ENCODE measurements around the gene SLC6A15.

Gene SLC6A15

DNA sequence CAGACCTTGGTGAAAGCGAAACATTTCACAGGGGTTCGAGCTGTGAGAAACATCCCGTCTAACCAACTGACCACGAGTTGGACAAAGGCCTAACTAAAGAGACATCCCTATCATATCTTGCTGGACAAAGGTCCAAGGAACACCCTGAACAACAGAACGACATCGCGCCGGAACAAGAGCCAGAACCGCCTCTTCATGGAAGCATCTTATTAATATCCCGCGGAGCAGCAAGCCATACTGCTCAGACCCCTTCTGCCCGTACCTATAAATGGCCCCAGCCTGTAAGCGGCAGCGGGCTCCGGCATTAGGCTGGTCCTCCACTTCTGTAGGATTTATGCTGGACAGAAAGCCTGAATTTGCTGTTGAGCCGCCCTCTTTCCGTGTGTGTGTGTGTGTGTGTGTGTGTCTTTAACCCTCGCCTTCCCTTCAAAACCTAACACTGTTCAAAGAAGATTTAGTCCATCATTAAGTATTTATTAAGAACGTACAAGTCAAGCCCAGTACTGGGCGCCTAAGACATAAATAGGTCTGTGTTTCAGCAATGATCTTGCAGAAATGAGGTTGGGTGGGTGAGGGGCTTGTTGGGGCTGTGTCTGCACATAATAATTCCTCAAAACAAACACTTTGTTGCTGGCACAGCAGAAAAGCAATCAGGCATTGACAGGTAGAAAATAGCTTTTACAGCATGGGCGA, 1.9 kb downstream of the SLC6A15 start:
- DNase-seq (ENCODE audit: low read depth, low spot score) = peak; percentile 2
- Histone ChIP-seq H3K9ac (ENCODE audit: insufficient read length, low read depth) (peak overlapping the region; percentile 24), H3K9me3 (ENCODE audit: insufficient read depth, low read length) (no peaks in the 10 kb centered on the region), H3K4me3 (ENCODE audit: insufficient read length, low read depth) (peak overlapping the region; percentile 71), H3K36me3 (ENCODE audit: insufficient read depth, insufficient read length, low read length) (no peaks in the 10 kb centered on the region), H3K4me1 (ENCODE audit: insufficient read depth, insufficient read length) (peaks cover 4% of the 10 kb centered on the region), H3K27me3 (ENCODE audit: insufficient read depth, insufficient read length) (no peaks in the 10 kb centered on the region)
- TF ChIP-seq YY1 (IDR thresholded peaks at IDR 0.05; ENCODE audit: insufficient read depth, insufficient read length) = no peak
- no peak for TF ChIP-seq ZNF274 (IDR thresholded peaks at IDR 0.05; ENCODE audit: low read depth, low read length)
- no peak for TF ChIP-seq SUZ12 (IDR thresholded peaks at IDR 0.05; ENCODE audit: extremely low read depth, insufficient read depth, insufficient read length)

DNA sequence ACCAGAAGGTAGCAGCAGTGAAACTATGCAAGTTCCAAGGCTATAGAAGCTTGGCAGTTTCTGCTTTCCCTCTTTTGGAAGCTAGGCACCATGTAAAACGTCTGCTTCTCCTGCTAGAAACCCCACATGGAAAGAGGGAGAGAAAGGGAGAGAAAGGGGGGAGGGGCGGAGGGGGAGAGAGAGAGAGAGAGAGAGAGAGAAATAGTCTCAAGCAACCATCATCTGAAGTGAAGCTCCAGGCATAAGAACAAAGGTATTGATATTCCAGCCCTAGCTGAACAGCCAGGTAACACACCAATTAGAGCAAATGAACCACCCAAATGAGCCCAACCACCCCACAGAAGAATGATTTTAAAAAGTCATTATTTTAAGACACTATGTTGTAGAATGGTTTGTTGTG, 8.5 kb downstream of the SLC6A15 start:
- H3K36me3 ChIP-seq (ENCODE audit: insufficient read depth, insufficient read length, low read length) = no peaks in the 10 kb centered on the region
- H3K9me3 ChIP-seq (ENCODE audit: insufficient read depth, low read length) = no peaks in the 10 kb centered on the region
- H3K4me1 ChIP-seq (ENCODE audit: insufficient read depth, insufficient read length) = no peaks in the 10 kb centered on the region
- TF ChIP-seq SUZ12 (IDR thresholded peaks at IDR 0.05; ENCODE audit: extremely low read depth, insufficient read depth, insufficient read length) (no peak), ZNF274 (IDR thresholded peaks at IDR 0.05; ENCODE audit: low read depth, low read length) (no peak), YY1 (IDR thresholded peaks at IDR 0.05; ENCODE audit: insufficient read depth, insufficient read length) (no peak)
- H3K9ac ChIP-seq (ENCODE audit: insufficient read length, low read depth) = no peak overlapping the region
- no peak for DNase-seq (ENCODE audit: low read depth, low spot score)
- H3K27me3 ChIP-seq (ENCODE audit: insufficient read depth, insufficient read length) = no peaks in the 10 kb centered on the region
- H3K4me3 ChIP-seq (ENCODE audit: insufficient read length, low read depth) = no peak overlapping the region

DNA sequence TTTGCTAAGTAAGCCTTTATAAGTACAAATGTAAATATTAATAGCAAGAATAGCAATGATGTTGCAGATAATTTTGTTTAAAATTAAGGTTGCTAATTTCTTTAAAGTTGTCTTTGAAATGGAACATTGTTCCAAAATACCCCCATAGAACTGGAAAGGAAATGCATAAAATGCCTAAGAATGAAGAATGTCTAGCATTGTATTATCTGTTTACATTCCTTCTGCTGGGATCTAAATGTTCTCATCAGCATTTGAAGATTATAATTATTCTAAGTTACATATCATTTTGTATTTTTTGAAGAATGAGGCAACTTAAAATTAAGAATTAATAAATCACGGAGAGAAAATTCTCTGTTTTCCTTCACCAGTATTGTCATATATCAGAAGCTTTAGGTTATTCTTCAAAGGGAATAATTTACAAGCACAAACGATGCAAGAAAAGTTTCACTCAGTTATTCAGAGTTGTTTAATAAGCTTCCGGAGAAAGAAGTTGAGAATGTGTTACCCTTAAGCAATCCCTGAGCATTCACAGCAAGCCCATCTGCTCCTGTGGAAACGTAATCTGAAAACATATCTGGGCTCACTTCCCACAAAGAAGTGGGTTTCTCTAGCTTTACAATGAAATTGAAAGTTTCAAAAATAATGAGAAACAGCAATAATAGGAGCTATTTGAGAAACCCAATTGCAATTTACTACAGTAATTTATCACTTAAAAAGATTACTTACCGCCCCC, 21.3 kb downstream of the SLC6A15 start:
- no peak overlapping the region for H3K9ac ChIP-seq (ENCODE audit: insufficient read length, low read depth)
- DNase-seq (ENCODE audit: low read depth, low spot score) = no peak
- H3K27me3 ChIP-seq (ENCODE audit: insufficient read depth, insufficient read length) = no peaks in the 10 kb centered on the region
- H3K4me1 ChIP-seq (ENCODE audit: insufficient read depth, insufficient read length) = no peaks in the 10 kb centered on the region
- no peak for TF ChIP-seq ZNF274 (IDR thresholded peaks at IDR 0.05; ENCODE audit: low read depth, low read length)
- TF ChIP-seq SUZ12 (IDR thresholded peaks at IDR 0.05; ENCODE audit: extremely low read depth, insufficient read depth, insufficient read length) = no peak
- no peak for TF ChIP-seq YY1 (IDR thresholded peaks at IDR 0.05; ENCODE audit: insufficient read depth, insufficient read length)
- no peak overlapping the region for H3K4me3 ChIP-seq (ENCODE audit: insufficient read length, low read depth)
- H3K9me3 ChIP-seq (ENCODE audit: insufficient read depth, low read length) = no peaks in the 10 kb centered on the region
- H3K36me3 ChIP-seq (ENCODE audit: insufficient read depth, insufficient read length, low read length) = no peaks in the 10 kb centered on the region

DNA sequence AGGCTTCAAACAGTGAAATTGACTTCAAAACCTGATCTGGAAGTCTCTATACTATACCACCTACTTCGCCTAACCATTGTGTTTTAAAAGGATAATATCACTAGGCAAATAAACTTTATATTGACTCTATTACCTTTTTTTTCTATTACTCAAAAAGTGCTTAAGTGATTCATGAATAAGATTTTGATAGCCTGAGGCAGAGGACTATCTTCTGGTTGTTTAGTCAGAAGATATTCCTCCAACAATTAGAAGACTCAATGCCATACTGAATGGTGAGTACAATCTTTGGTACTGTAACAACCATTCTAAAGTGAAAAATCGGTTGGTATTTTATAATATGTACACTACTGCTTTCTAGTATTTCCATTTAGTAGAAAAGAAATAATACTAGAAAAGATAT, 22.8 kb downstream of the SLC6A15 start:
- Histone ChIP-seq H3K36me3 (ENCODE audit: insufficient read depth, insufficient read length, low read length) (no peaks in the 10 kb centered on the region), H3K9me3 (ENCODE audit: insufficient read depth, low read length) (no peaks in the 10 kb centered on the region), H3K9ac (ENCODE audit: insufficient read length, low read depth) (no peak overlapping the region), H3K4me3 (ENCODE audit: insufficient read length, low read depth) (no peak overlapping the region), H3K27me3 (ENCODE audit: insufficient read depth, insufficient read length) (no peaks in the 10 kb centered on the region), H3K4me1 (ENCODE audit: insufficient read depth, insufficient read length) (no peaks in the 10 kb centered on the region)
- no peak for DNase-seq (ENCODE audit: low read depth, low spot score)
- TF ChIP-seq ZNF274 (IDR thresholded peaks at IDR 0.05; ENCODE audit: low read depth, low read length) (no peak), YY1 (IDR thresholded peaks at IDR 0.05; ENCODE audit: insufficient read depth, insufficient read length) (no peak), SUZ12 (IDR thresholded peaks at IDR 0.05; ENCODE audit: extremely low read depth, insufficient read depth, insufficient read length) (no peak)

DNA sequence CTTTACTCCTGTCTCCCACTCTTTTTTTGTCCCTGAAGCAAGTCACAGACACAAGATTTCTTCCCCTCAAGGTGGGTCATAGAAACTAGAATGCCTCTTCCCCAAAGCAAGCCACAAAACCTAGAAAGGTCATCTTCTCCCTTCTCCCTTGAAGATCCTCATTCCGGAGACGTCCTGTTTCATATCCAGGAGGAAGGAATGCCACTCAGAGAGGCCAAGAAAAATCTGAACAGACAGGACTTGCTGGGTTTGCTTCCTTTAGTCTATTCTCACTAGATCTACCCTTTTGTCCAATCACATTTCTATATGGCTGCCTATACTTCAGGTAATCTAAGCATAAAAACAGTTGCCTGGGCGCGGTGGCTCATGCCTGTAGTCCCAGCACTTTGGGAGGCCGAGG, 23.7 kb downstream of the SLC6A15 start:
- no peaks in the 10 kb centered on the region for H3K9me3 ChIP-seq (ENCODE audit: insufficient read depth, low read length)
- no peak overlapping the region for H3K4me3 ChIP-seq (ENCODE audit: insufficient read length, low read depth)
- TF ChIP-seq YY1 (IDR thresholded peaks at IDR 0.05; ENCODE audit: insufficient read depth, insufficient read length) (no peak), SUZ12 (IDR thresholded peaks at IDR 0.05; ENCODE audit: extremely low read depth, insufficient read depth, insufficient read length) (no peak), ZNF274 (IDR thresholded peaks at IDR 0.05; ENCODE audit: low read depth, low read length) (no peak)
- DNase-seq (ENCODE audit: low read depth, low spot score) = no peak
- H3K36me3 ChIP-seq (ENCODE audit: insufficient read depth, insufficient read length, low read length) = no peaks in the 10 kb centered on the region
- no peaks in the 10 kb centered on the region for H3K4me1 ChIP-seq (ENCODE audit: insufficient read depth, insufficient read length)
- no peak overlapping the region for H3K9ac ChIP-seq (ENCODE audit: insufficient read length, low read depth)
- no peaks in the 10 kb centered on the region for H3K27me3 ChIP-seq (ENCODE audit: insufficient read depth, insufficient read length)

DNA sequence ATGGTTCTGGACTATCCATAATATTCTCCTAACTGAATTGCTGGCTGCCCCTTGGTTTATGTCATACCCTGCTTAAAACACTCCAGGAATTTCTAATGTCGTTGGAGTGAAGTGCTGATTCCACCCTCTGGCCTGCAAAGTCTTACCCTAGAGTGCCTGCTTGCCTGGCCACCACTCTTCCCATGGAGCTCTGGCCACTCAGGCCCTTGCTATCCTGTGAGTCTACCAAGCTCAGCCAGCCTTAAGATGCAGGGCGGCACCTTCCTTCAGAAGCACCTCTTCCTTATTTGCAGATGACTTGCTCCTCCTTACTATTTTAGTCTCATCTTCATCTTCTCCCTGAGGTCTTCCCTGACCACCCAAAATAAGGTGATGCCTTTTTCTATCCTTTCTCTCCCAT, 35.3 kb downstream of the SLC6A15 start:
- Histone ChIP-seq H3K9ac (ENCODE audit: insufficient read length, low read depth) (no peak overlapping the region), H3K9me3 (ENCODE audit: insufficient read depth, low read length) (no peaks in the 10 kb centered on the region), H3K27me3 (ENCODE audit: insufficient read depth, insufficient read length) (no peaks in the 10 kb centered on the region), H3K4me1 (ENCODE audit: insufficient read depth, insufficient read length) (no peaks in the 10 kb centered on the region), H3K4me3 (ENCODE audit: insufficient read length, low read depth) (no peak overlapping the region), H3K36me3 (ENCODE audit: insufficient read depth, insufficient read length, low read length) (no peaks in the 10 kb centered on the region)
- TF ChIP-seq ZNF274 (IDR thresholded peaks at IDR 0.05; ENCODE audit: low read depth, low read length) = no peak
- TF ChIP-seq YY1 (IDR thresholded peaks at IDR 0.05; ENCODE audit: insufficient read depth, insufficient read length) = no peak
- TF ChIP-seq SUZ12 (IDR thresholded peaks at IDR 0.05; ENCODE audit: extremely low read depth, insufficient read depth, insufficient read length) = no peak
- DNase-seq (ENCODE audit: low read depth, low spot score) = no peak

DNA sequence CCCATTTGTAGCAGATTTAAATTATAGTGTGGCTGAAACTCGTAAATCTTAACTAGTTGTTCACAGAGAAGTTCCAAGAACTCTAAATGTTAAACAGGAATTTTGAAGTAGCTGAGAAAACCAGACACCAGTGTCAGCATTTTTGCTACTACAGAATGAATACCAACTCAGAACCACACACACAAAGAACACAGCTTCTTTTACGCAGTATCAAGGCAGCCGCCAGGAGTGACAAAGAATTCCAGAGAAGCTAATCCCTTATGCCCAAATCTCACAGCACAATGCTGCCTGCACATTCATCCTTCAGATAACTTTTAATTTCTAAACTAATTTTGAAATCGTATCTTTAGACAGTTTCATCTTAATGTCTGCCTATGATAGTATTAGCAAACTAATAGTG, 37.4 kb downstream of the SLC6A15 start:
- H3K4me3 ChIP-seq (ENCODE audit: insufficient read length, low read depth) = no peak overlapping the region

More for the DNA sequence above, 37.4 kb downstream of the SLC6A15 start:
- DNase-seq (ENCODE audit: low read depth, low spot score) = no peak
- Histone ChIP-seq H3K36me3 (ENCODE audit: insufficient read depth, insufficient read length, low read length) (peaks cover 4% of the 10 kb centered on the region), H3K9ac (ENCODE audit: insufficient read length, low read depth) (no peak overlapping the region), H3K9me3 (ENCODE audit: insufficient read depth, low read length) (no peaks in the 10 kb centered on the region), H3K4me1 (ENCODE audit: insufficient read depth, insufficient read length) (no peaks in the 10 kb centered on the region), H3K27me3 (ENCODE audit: insufficient read depth, insufficient read length) (no peaks in the 10 kb centered on the region)
- TF ChIP-seq SUZ12 (IDR thresholded peaks at IDR 0.05; ENCODE audit: extremely low read depth, insufficient read depth, insufficient read length) = no peak
- TF ChIP-seq YY1 (IDR thresholded peaks at IDR 0.05; ENCODE audit: insufficient read depth, insufficient read length) = no peak
- TF ChIP-seq ZNF274 (IDR thresholded peaks at IDR 0.05; ENCODE audit: low read depth, low read length) = no peak
